CD4-positive, CD25-positive, alpha-beta regulatory T cell (primary cell): ENCODE measurements around the gene NHEJ1. TPM values are rescaled to one million over a fixed set of nuclear protein-coding genes. Genes with fewer than 3 reads are reported as not detected.

ENCODE experiments used
- ATAC-seq, 2 donors: fragments of 150-1000 bp; cut with Tn5 transposase; one replicate each; pipeline ENCODE4 v1.10.0; 2021; ENCODE audit warnings: low read depth in 2 of 2, moderate number of reproducible peaks in 2 of 2, moderate library complexity in 1 of 2
- DNase-seq, 3 donors: peaks; one replicate each; pipeline versions ENCODE4 v3.0.0 to v3.0.0-alpha.2; 2012 to 2022; ENCODE audit warnings: mixed read lengths in 1 of 3
- H3K27ac ChIP-seq: one replicate; pipeline ENCODE4 v1.7.0; 2013; ENCODE audit warnings: mild to moderate bottlenecking, low read length; ENCODE audit not compliant: insufficient read depth, poor library complexity, severe bottlenecking
- H3K27me3 ChIP-seq: one replicate; pipeline ENCODE4 v1.7.0; 2013; ENCODE audit warnings: low read length; ENCODE audit not compliant: control insufficient read depth, insufficient read depth
- H3K36me3 ChIP-seq: one replicate; pipeline ENCODE4 v1.7.0; 2013; ENCODE audit warnings: mild to moderate bottlenecking, low read length, moderate library complexity; ENCODE audit not compliant: control insufficient read depth, insufficient read depth
- H3K4me1 ChIP-seq: 2 replicates; pipeline ENCODE4 v1.7.0; 2013; ENCODE audit warnings: mild to moderate bottlenecking, low read length; ENCODE audit not compliant: insufficient read depth, control insufficient read depth, poor library complexity, severe bottlenecking
- H3K4me3 ChIP-seq: one replicate; pipeline ENCODE4 v1.7.0; 2013; ENCODE audit warnings: low read depth, mild to moderate bottlenecking, low read length, moderate library complexity
- H3K9me3 ChIP-seq, 2 experiments: 1 replicate in 1 of 2; 2 replicates in 1 of 2; pipeline ENCODE4 v1.7.0; 2013; ENCODE audit warnings: low read length in 2 of 2, mild to moderate bottlenecking in 1 of 2, moderate library complexity in 1 of 2; ENCODE audit not compliant: control insufficient read depth in 2 of 2
- H3K27ac Mint-ChIP-seq, 3 donors: one replicate each; pipeline ENCODE4 v1.8.0; 2020 to 2022; ENCODE audit warnings: mild to moderate bottlenecking in 3 of 3, mixed read lengths in 3 of 3, moderate library complexity in 2 of 3
- H3K27me3 Mint-ChIP-seq: one replicate; pipeline ENCODE4 v1.8.0; 2022; ENCODE audit warnings: mild to moderate bottlenecking, mixed read lengths
- H3K36me3 Mint-ChIP-seq: one replicate; pipeline ENCODE4 v1.8.0; 2020; ENCODE audit warnings: mixed read lengths
- H3K4me1 Mint-ChIP-seq, 4 donors: one replicate each; pipeline ENCODE4 v1.8.0; 2020 to 2022; ENCODE audit warnings: mixed read lengths in 4 of 4, mild to moderate bottlenecking in 1 of 4
- H3K4me3 Mint-ChIP-seq, 4 donors: one replicate each; pipeline ENCODE4 v1.8.0; 2020 to 2022; ENCODE audit warnings: mild to moderate bottlenecking in 4 of 4, mixed read lengths in 4 of 4, moderate library complexity in 3 of 4
- H3K9me3 Mint-ChIP-seq, 7 donors: one replicate each; pipeline ENCODE4 v1.8.0; 2020 to 2022; ENCODE audit warnings: mixed read lengths in 7 of 7, mild to moderate bottlenecking in 3 of 7, moderate library complexity in 2 of 7
- polyA plus RNA-seq, 4 donors: library from polyadenylated mRNA; unstranded; fragments of 300-500 nt; fragmentation: Illumina TruSeq; gene quantifications; one replicate each; pipeline ENCODE4 v1.2.3, GENCODE V29; 2021
- total RNA-seq: library from RNA; stranded (reverse); gene quantifications from one replicate; pipeline ENCODE4 v1.2.3, GENCODE V29; 2022

NHEJ1 gene
- total and polyA plus RNA-seq, 5 donors from 2014 or later = 12.9 to 29.1 (median 25.5) TPM

- H3K4me3 Mint-ChIP-seq = no peak overlapping the region
Observed at GRCh38 chr2:219157396-219157795, 3.2 kb downstream of the NHEJ1 start.

GRCh38 chr2:219155054-219155644 is 5.5 kb downstream of the NHEJ1 start:
- peaks cover 21% of the 10 kb centered on the region for H3K36me3 Mint-ChIP-seq
- no peak overlapping the region for H3K27ac Mint-ChIP-seq
- H3K27me3 ChIP-seq = no peaks in the 10 kb centered on the region
- peaks cover 7% of the 10 kb centered on the region for H3K4me1 ChIP-seq
- H3K9me3 Mint-ChIP-seq = no peaks in the 10 kb centered on the region
- no peaks in the 10 kb centered on the region for H3K9me3 ChIP-seq
- H3K4me3 Mint-ChIP-seq = no peak overlapping the region
- H3K27ac ChIP-seq = no peak overlapping the region
- ATAC-seq = no peak
- H3K4me1 Mint-ChIP-seq = peaks cover 12 to 13% (median 13%) of the 10 kb centered on the region in 4 donors
- peaks cover 3% of the 10 kb centered on the region for H3K27me3 Mint-ChIP-seq
- H3K36me3 ChIP-seq = peaks cover 48% of the 10 kb centered on the region
- H3K4me3 ChIP-seq = no peak overlapping the region
- peak; percentile 23 to 74 (median 61) for DNase-seq

More at GRCh38 chr2:219157396-219157795, 3.2 kb downstream of the NHEJ1 start:
- H3K9me3 Mint-ChIP-seq = no peaks in the 10 kb centered on the region
- Histone ChIP-seq H3K27me3 (no peaks in the 10 kb centered on the region), H3K27ac (no peak overlapping the region), H3K36me3 (peaks cover 38% of the 10 kb centered on the region), H3K9me3 (no peaks in the 10 kb centered on the region), H3K4me1 (peaks cover 13% of the 10 kb centered on the region), H3K4me3 (no peak overlapping the region)
- peaks cover 15% of the 10 kb centered on the region for H3K36me3 Mint-ChIP-seq
- H3K4me1 Mint-ChIP-seq = peaks cover 12 to 27% (median 20%) of the 10 kb centered on the region in 4 donors
- peaks cover 5% of the 10 kb centered on the region for H3K27me3 Mint-ChIP-seq
- ATAC-seq (no peak), DNase-seq (no peak)
- H3K27ac Mint-ChIP-seq = no peak overlapping the region

- H3K4me3 ChIP-seq = no peak overlapping the region
- Mint-ChIP-seq H3K36me3 (peaks cover 32% of the 10 kb centered on the region), H3K27ac (no peak overlapping the region), H3K4me3 (no peak overlapping the region), H3K4me1 (peaks cover 0 to 10% (median 0%) of the 10 kb centered on the region in 4 donors), H3K27me3 (no peaks in the 10 kb centered on the region), H3K9me3 (no peaks in the 10 kb centered on the region)
- H3K27me3 ChIP-seq = no peaks in the 10 kb centered on the region
- peaks cover 64% of the 10 kb centered on the region for H3K36me3 ChIP-seq
- no peak for DNase-seq
- H3K27ac ChIP-seq = no peak overlapping the region
- ATAC-seq = no peak
- no peaks in the 10 kb centered on the region for H3K4me1 ChIP-seq
- no peaks in the 10 kb centered on the region for H3K9me3 ChIP-seq
Observed at GRCh38 chr2:219149667-219150066, 10.9 kb downstream of the NHEJ1 start.

GRCh38 chr2:219142329-219142728 is 18.3 kb downstream of the NHEJ1 start:
- H3K9me3 Mint-ChIP-seq = no peaks in the 10 kb centered on the region
- H3K36me3 Mint-ChIP-seq = peaks cover 54% of the 10 kb centered on the region
- H3K27ac ChIP-seq = no peak overlapping the region
- peaks cover 58% of the 10 kb centered on the region for H3K36me3 ChIP-seq
- no peaks in the 10 kb centered on the region for H3K27me3 Mint-ChIP-seq
- H3K4me1 Mint-ChIP-seq = peaks cover 0 to 8% (median 1%) of the 10 kb centered on the region in 4 donors
- no peaks in the 10 kb centered on the region for H3K27me3 ChIP-seq
- DNase-seq (no peak), ATAC-seq (no peak)
- H3K27ac Mint-ChIP-seq = no peak overlapping the region
- no peak overlapping the region for H3K4me3 ChIP-seq
- H3K4me3 Mint-ChIP-seq = no peak overlapping the region
- H3K4me1 ChIP-seq = no peaks in the 10 kb centered on the region
- H3K9me3 ChIP-seq = no peaks in the 10 kb centered on the region

GRCh38 chr2:219140722-219141121 is 19.9 kb downstream of the NHEJ1 start:
- no peaks in the 10 kb centered on the region for H3K4me1 ChIP-seq
- ATAC-seq = no peak
- Mint-ChIP-seq H3K9me3 (no peaks in the 10 kb centered on the region), H3K4me1 (peaks cover 0 to 8% (median 1%) of the 10 kb centered on the region in 4 donors), H3K27ac (no peak overlapping the region), H3K36me3 (peaks cover 45% of the 10 kb centered on the region), H3K4me3 (peak overlapping the region in 1 of 4 donors; percentile 29), H3K27me3 (no peaks in the 10 kb centered on the region)
- no peak overlapping the region for H3K4me3 ChIP-seq
- no peaks in the 10 kb centered on the region for H3K27me3 ChIP-seq
- no peak overlapping the region for H3K27ac ChIP-seq
- DNase-seq = no peak
- peaks cover 44% of the 10 kb centered on the region for H3K36me3 ChIP-seq
- H3K9me3 ChIP-seq = no peaks in the 10 kb centered on the region

- Mint-ChIP-seq H3K9me3 (no peaks in the 10 kb centered on the region), H3K27ac (no peak overlapping the region), H3K4me1 (peaks cover 0 to 7% (median 0%) of the 10 kb centered on the region in 4 donors), H3K4me3 (peak overlapping the region in 1 of 4 donors; percentile 68), H3K27me3 (no peaks in the 10 kb centered on the region), H3K36me3 (peaks cover 32% of the 10 kb centered on the region)
- no peaks in the 10 kb centered on the region for H3K4me1 ChIP-seq
- DNase-seq (no peak), ATAC-seq (no peak)
- no peak overlapping the region for H3K27ac ChIP-seq
- peaks cover 8% of the 10 kb centered on the region for H3K36me3 ChIP-seq
- no peaks in the 10 kb centered on the region for H3K27me3 ChIP-seq
- H3K9me3 ChIP-seq = no peaks in the 10 kb centered on the region
- H3K4me3 ChIP-seq = no peak overlapping the region
Observed at GRCh38 chr2:219133976-219134375, 26.6 kb downstream of the NHEJ1 start.

GRCh38 chr2:219131744-219132143 is 28.9 kb downstream of the NHEJ1 start:
- Mint-ChIP-seq H3K36me3 (peaks cover 22% of the 10 kb centered on the region), H3K27me3 (no peaks in the 10 kb centered on the region), H3K4me1 (peaks cover 0 to 17% (median 3%) of the 10 kb centered on the region in 4 donors), H3K9me3 (no peaks in the 10 kb centered on the region), H3K27ac (no peak overlapping the region), H3K4me3 (no peak overlapping the region)
- no peak for ATAC-seq
- H3K27me3 ChIP-seq = no peaks in the 10 kb centered on the region
- H3K4me1 ChIP-seq = no peaks in the 10 kb centered on the region
- no peaks in the 10 kb centered on the region for H3K9me3 ChIP-seq
- no peak for DNase-seq
- no peak overlapping the region for H3K27ac ChIP-seq
- H3K36me3 ChIP-seq = peaks cover 6% of the 10 kb centered on the region
- H3K4me3 ChIP-seq = no peak overlapping the region

GRCh38 chr2:219131327-219131726 is 29.3 kb downstream of the NHEJ1 start:
- H3K27me3 Mint-ChIP-seq = no peaks in the 10 kb centered on the region
- H3K4me3 ChIP-seq = no peak overlapping the region
- peaks cover 26% of the 10 kb centered on the region for H3K36me3 Mint-ChIP-seq
- H3K4me3 Mint-ChIP-seq = no peak overlapping the region
- no peak for DNase-seq
- H3K4me1 Mint-ChIP-seq = peaks cover 0 to 21% (median 3%) of the 10 kb centered on the region in 4 donors
- no peak for ATAC-seq
- H3K9me3 ChIP-seq = no peaks in the 10 kb centered on the region
- H3K9me3 Mint-ChIP-seq = no peaks in the 10 kb centered on the region
- no peaks in the 10 kb centered on the region for H3K4me1 ChIP-seq
- H3K27ac ChIP-seq = no peak overlapping the region
- H3K27me3 ChIP-seq = no peaks in the 10 kb centered on the region
- no peak overlapping the region for H3K27ac Mint-ChIP-seq
- peaks cover 8% of the 10 kb centered on the region for H3K36me3 ChIP-seq
